ENCODE measurements around the gene TMEM247.

DNA sequence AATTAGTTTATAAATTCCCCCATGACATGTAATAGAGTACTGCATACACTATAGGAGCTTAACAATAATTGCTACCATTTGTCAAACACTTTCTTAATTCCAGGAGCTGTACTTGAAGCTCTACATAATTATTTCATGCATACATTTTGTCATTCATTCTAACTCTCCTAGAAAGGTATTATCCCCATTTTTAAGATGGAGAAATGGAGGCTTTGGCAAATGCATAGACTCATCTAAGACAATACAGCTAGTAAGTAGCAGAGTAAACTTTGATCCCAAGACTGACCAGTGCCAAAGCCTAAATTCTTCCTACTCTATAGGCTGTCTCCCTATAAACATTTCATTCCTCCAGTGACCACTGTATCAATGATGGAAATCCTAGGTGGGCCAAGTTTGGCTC, 42.6 kb upstream of the TMEM247 start:
- TF ChIP-seq SMAD3 (CRISPR knock-in tag; IDR thresholded peaks at IDR 0.05; ENCODE audit: borderline replicate concordance) (no peak), CTCF (IDR thresholded peaks at IDR 0.05) (no peak)
- TF ChIP-seq, protein P1, sequence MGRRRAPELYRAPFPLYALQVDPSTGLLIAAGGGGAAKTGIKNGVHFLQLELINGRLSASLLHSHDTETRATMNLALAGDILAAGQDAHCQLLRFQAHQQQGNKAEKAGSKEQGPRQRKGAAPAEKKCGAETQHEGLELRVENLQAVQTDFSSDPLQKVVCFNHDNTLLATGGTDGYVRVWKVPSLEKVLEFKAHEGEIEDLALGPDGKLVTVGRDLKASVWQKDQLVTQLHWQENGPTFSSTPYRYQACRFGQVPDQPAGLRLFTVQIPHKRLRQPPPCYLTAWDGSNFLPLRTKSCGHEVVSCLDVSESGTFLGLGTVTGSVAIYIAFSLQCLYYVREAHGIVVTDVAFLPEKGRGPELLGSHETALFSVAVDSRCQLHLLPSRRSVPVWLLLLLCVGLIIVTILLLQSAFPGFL (CRISPR knock-in tag; IDR thresholded peaks at IDR 0.05; ENCODE audit: borderline replicate concordance): no peak

Data from WTC11 (cell line).